GM21576 (cell line): ENCODE measurements around the gene BPIFA3.
"Not testable (repeated sequence)": the region's sequence is repeated elsewhere in the genome, so short reads cannot be mapped to it uniquely, and the experiment has no call there.

Experiments used
- ATAC-seq: cut with Tn5 transposase; IDR thresholded peaks from one replicate; pipeline ENCODE4 v1.9.1; 2021; ENCODE audit warnings: mild to moderate bottlenecking, moderate library complexity; ENCODE audit not compliant: unreplicated experiment

Gene BPIFA3

DNA sequence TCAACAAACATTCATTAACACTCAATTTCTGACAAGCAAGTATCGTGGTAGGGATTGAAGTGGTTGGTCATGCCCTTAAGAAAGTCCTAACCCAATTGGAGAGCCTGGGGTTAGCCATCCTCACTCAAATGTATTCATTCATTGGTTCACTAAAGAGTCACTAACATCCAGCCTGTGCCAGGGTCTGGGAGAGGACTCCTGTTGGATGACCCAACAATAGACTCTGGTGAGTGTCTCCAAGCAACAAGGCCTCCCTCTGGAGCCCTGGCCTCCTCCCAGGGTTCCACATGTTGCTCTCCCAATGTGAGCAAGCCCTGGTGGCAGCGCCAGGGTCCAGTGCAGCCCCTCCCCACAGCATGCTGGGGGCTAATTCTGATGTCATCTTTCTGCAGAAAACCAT is at the start of gene BPIFA3:
BPIFA3 (plus strand) TSS at position 301 of the 400 bp plus-strand sequence. CDS start 185 bp downstream, outside the sequence.
- ATAC-seq: no peak

DNA sequence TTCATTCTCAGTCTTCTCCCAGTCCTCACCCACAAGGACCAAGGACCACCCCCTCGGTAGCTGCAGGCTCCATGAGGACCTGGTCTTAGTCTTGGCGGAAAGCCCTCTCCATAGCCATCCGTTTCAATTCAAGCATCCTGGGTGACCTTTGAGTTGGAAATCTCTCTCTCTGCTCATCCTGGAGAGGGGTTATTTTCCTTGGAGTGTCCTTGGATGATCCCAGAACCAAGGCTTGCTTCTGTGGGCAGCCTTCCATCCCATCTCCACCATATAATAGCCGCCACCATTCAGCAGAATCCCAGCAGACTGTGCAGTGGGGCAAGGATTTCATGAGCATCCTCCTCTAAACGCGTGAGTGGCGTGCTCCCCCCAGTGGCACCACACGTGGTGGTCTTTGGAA is 49.3 kb upstream of the BPIFA3 start, which contains the start of gene BPIFA2:
BPIFA2 (plus strand) TSS at position 301 of the 400 bp plus-strand sequence. CDS start 987 bp downstream, outside the sequence.
- no peak for ATAC-seq

DNA sequence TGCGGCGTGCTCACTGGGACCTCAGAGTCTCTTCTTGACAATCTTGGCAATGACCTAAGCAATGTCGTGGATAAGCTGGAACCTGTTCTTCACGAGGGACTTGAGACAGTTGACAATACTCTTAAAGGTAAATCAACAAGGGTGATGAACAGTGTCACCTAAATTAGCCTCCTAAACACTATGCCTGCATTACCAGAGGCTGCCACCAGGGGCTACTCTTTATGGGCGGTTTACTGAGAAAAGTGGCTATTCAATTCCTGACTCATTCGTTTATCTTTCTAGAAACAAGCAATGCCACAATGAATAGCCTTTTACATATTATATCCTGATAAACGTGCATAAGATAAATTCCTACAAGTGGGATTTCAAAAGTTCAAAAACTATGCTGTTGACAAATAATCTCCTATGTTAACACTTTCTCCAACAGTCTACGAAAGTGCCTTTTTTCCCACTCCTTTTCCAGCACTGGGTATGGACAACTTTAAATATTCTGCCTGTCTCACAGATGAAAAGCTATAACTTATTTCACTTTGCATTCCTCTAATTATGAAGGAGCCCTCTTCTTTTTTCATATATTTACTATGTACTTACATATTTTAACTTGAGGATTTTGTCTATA is 47.9 kb upstream of the BPIFA3 start:
- no peak for ATAC-seq

DNA sequence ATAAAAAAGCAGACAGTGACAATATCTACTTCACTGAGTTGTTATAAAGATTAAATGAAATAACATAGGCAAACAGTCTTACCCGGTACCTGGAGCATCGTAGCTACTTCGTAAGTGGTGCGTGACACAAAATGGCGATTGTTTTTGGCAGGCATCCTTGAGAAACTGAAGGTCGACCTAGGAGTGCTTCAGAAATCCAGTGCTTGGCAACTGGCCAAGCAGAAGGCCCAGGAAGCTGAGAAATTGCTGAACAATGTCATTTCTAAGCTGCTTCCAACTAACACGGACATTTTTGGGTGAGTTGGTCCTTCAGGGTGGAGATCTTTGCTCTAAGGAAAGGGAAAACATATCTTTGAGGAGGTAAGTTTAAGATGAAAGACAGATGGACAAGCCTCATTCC is 44.4 kb upstream of the BPIFA3 start:
- no peak for ATAC-seq

DNA sequence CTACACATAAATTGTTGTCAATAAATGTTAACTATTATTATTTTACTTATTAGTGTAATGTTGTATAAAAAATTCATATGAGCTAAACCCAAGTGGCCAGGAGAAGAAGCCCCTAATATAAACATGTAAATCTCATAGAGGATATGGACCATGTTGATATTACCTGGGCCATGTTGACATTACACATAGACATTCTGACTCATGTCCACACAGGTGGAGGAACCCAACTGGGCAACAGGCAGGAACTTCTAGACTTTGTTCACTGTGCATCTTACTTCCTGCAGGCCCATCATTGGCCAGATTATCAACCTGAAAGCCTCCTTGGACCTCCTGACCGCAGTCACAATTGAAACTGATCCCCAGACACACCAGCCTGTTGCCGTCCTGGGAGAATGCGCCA is 42.0 kb upstream of the BPIFA3 start:
- no peak for ATAC-seq

DNA sequence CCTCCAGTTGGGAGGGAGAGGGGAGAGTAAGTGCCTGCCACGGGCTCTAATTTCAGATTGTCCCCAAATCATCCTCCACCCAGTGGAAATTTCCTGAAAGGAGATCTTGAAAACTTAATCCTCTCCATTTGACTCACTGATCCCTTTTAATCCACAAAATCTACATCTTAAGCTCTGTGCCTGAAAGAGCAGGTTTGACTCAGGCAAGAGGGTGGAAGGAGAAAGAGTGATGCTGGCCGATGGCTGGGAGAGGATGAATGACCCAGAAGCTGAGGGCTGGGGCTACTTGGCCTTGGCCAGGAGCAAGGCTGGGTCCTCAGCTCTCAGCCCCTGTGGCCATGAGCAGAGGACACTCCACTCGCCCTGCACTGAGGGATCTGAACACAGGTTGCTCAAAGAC is 41.1 kb upstream of the BPIFA3 start:
- no peak for ATAC-seq

DNA sequence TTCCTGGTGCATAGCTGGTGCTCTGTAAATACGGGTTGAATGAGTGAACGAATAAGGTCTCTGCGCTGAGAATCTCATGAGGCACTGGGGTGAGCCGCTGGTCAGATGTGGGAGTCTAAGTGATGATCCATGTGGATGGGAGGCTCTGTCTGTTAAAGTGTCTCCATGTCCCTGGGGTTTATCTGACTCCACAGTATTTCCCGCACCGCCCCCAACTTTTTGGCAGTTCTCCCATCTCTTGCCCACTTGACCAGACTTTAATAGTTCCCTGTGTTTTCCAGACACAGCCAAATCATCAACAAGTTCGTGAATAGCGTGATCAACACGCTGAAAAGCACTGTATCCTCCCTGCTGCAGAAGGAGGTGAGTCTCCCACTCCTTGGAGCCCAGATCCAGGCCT is 39.3 kb upstream of the BPIFA3 start:
- ATAC-seq: no peak

DNA sequence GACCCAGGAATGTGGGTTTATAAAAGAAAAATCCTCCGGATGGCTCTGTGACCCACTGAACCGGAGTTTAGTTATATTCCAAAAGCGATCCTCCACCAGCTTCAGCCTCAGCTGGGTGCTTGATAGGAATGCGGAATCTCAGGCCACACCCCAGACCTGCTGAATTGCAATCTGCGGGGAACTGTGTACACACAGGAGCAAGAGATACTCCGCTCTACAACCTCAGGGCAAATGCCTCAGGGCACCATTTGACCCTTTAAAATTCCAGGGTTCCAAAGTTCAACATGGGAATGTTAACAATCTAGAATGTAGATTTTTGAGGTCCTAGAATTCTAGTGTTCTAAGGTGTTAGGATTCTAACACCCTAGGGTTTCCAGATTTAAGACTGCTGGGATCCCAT is 38.4 kb upstream of the BPIFA3 start:
- ATAC-seq: no peak

DNA sequence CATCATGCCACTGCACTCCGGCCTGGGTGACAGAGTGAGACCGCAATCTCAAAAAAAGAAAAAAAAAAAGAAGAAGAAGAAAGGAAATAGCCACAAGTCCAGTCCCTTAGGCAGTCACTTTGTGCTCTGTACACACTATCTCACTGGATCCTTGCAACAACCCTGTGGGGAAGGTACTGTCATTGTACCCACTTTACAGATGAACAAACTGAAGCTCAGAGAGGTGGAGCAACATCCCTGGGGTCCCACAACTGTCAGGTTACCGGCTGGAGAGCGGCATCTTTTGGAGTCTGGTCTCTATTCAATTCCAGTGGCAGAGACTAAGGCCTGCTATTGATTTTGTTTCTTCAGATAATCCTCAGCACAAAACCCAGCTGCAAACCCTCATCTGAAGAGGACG is 37.0 kb upstream of the BPIFA3 start:
- no peak for ATAC-seq

DNA sequence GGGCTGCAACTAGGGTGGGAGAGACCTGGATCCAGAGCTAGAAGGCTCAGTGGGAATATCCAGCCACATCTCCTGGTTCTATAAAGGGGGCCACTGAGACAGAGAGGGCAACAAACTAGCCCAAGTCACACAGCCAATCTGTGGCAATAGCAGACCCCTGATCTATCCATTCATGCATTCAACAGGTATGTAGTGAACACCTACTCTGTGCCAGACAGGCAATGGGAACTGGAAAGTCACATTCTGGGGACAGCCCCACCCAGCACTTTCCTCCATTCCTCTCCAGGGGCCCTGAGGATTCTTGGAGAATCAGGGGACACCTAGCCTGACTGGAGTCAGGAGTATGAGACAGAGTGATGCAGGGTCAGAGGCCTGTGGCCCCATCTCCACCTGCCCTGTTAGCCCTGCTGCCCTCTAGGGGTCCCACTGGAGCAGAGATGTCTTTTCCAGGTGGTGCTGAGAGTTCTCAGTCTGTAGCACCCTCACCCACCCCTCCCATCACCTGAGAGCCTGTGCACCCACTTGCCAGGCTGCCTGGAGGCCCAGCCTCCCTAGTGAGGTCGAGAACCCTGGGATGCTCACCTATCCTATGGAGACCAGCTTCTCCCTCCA is 35.6 kb upstream of the BPIFA3 start:
- ATAC-seq: no peak

DNA sequence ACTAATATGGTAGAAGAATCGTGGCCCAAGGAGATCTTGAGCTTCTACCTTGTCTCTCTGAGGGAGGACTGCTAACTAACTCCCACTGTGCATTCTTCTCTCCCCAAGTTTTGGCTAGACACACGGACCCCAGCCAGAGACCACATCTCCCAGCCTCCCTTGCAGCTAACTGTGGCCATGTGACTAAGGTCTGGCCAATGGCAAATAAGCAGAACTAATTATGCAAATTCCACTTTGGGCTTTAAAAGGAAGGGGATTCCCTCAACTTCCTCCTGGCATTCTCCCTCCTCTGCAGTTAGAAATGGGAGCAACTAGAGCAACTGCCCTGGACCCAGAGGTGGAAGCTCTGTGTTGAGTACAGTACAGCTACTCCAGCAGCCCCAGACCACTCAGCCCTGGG is 33.8 kb upstream of the BPIFA3 start:
- no peak for ATAC-seq

DNA sequence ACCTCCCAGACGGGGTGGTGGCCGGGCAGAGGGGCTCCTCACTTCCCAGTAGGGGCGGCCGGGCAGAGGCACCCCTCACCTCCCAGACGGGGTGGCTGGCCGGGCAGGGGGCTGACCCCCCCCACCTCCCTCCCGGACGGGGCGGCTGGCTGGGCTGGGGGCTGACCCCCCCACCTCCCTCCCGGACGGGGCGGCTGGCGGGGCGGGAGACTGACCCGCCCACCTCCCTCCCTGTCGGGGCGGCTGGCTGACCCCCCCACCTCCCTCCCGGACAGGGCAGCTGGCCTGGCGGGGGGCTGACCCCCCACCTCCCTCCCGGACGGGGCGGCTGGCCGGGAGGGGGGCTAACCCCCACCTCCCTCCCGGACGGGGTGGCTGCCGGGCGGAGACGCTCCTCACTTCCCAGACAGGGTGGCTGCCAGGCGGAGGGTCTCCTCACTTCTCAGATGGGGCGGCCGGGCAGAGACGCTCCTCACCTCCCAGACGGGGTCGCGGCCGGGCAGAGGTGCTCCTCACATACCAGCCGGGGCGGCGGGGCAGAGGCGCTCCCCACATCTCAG is 32.0 kb upstream of the BPIFA3 start:
- ATAC-seq: not testable (repeated sequence)

DNA sequence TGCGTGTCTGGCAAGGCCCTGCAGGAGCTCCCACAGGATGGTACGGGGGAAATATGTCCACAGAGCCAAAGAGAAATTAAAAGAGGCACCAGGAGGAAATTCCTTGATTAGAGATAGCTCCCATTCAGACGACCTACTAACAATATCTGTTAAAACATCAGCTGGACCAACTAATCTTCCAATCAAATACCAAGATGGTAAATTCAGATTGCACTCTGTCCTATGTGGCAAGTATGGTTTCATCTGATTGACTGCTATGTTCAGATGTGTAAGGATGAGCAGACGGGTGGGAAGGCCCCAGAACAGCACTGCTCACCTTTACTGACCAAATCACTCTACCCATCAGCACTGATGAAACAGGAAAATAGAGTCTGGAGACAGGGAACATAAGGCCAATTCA is 29.7 kb upstream of the BPIFA3 start:
- ATAC-seq: no peak

DNA sequence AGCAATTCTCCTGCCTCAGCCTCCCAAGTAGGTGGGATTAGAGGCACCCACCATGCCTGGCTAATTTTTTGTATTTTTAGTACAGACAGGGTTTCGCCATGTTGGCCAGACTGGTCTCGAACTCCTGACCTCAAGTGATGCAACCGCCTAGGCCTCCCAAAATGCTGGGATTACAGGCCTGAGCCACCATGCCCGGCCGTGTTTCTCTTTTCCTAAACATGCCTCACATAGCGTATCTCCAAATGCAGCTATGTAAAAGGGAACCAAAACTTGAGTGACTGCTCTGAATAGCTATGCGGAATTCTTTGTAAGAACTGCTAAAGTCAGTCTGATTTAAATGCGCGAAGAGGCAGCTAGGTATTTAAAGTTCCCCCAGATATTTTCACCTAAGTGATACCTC is 28.7 kb upstream of the BPIFA3 start:
- no peak for ATAC-seq

DNA sequence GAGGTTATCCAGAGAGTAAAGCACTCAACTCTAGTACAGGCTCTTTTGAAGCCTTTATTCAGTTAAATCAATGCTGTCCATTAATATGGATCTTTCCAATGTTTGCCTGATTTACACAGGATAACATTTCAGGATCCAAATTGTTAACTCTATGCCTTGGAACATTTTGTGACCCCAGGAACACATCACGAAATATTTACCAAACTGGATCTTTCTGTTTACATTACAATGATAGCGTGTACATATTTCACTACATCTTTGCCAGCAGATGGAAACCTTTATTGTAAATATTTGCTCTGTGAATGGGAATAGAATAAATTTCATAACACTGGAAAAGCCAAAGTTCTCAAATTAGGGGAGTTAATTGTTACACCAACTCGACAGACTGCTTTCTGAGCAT is 25.7 kb upstream of the BPIFA3 start:
- ATAC-seq: no peak

DNA sequence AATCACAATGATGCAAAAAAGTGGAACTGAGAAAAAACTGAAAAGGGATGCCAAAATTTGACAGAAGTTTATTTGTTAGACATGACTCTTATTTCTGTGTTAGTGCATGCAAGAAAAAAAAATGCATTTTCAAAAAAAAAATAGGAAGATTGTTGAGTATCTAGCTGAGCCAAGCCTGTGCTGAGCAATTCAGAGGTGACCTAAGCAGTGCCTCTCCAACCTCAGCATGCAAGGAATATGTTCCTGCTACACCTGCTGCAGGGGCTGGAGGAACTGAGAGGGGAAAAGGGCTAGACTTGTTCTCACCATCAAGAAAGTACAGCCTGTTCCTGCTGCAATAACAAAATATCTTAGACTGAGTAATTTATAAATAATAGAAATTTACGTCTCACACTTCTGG is 25.2 kb upstream of the BPIFA3 start:
- no peak for ATAC-seq

DNA sequence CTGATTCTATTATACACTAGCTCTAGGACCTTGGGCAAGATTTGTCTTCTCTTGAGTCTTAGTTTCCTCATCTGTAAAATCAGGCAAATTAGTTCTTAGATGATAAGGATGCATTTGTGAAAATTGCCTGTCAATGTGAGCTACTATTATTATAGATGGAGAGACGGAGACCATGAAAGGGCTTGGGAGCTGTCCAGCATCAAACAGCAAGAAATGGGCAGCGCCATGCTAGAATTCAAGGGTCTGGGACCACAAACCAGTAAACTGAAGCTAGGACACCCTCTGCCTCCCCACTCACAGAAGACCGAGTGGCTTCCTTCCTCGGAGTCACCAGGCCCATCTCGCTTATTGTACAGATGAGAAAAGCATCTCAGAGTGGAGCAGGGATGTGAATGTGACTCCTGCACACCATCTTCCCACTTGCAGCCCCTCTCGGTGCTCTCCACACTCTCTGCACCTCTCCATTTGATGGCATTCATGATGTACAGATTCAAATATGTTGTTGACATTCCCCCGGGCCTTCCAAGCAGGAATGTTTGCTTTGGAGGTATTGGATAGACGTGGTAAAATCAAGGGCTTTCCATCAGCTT is 24.1 kb upstream of the BPIFA3 start:
- no peak for ATAC-seq

DNA sequence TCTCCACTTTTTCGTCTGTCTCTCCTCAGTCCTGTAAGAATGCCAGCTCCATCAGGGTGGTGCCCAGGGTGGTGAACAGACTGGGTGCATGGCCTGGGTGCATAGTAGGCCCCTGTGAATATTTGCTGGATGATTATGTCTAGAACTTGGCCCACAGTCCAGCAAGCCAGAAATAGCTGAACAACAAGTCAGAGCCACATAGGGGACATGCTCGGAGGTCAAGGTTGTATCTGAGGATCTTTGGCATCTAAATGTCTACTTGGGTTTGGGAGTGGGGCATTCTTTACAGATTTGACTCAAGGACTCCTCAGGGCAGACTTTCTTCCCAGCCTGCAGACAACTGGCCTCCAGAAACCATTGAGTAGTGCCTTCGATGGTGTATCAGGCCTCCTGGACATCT is 18.1 kb upstream of the BPIFA3 start:
- ATAC-seq: no peak

DNA sequence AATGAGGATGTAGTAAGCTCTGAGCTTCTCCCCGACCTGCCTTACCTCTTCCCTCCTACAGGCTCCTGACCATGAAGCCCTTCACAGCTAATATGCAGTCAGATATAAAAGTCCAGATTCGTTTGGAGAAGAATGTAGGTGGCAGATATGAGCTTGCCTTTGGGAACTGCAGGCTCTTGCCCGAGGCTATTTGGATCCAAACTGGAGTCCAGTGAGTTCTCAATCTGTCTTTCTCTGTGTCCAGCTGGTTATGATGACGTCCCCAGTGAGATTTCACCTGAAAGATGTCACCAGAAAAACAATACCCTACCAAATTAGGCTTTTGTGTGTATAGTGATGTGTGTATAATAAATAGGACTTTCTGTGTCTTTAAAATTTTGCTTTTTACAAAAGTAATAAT is 14.7 kb upstream of the BPIFA3 start:
- ATAC-seq: no peak

DNA sequence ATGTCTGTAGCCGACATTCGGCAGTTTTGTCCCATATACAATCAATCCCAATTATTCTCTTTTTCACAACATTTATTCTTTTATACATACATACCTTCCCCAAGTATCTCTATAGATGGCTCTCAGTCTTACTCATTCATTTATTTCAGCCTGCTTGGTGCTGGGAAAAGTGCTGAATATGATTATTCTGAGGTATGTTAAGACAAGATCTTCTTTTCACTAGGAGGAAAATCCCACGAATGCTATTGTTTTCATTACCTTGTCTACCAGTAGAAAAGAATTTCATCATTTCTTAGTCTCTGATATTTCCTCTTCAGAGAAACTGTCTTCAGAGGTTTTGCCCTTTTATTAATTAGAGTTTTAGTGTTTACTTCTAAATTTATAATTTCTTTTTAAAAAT is 13.7 kb upstream of the BPIFA3 start:
- ATAC-seq: no peak

DNA sequence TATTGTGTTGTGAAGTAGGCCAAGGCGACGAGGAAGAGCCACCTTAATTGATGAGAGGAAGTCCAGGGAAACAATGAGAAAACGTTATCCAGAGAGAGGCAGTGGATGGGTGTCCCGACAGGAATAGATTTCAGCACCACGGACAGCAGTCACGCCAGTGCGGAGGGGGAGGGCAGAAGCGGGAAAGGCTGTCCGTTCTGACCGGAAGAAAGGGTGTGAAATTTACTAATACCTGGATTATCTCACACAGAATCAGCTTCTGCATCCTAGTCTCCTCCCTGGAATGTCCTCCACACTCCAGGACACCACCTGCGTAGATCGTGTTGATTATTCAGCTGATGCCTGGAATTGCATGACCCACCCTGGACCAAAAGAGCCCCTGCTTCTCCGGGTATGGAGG is 7.4 kb upstream of the BPIFA3 start:
- ATAC-seq: no peak

DNA sequence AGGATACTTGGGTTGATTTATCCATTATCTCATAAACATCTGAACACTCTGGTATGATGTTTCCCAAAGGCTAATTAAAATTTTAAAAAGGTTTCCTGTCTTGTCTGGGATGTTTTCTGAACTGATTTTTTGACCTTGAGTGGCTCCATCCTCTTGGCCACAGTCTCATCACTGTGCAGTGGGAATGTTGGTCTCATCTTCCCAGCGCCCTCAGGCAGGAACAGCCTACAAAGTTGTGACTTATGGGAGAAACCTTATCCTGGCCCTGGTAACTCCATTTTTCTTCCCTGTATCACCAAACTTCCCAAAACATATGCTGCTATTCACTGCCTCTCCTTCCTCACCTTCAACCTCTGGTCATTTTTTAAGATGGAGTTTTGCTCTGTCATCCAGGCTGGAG is 6.8 kb upstream of the BPIFA3 start:
- ATAC-seq: no peak
